Activated B cell treated with CpG ODN at 0.5 μM for 24 hours (primary cell): ENCODE data around the gene GRAMD1C. TPM values are rescaled to one million over a fixed set of nuclear protein-coding genes. Genes with fewer than 3 reads are reported as not detected.

Experiments used
- ATAC-seq: fragments of 200-7000 bp; cut with Tn5 transposase; one replicate; pipeline ENCODE4 v1.10.0; 2021; ENCODE audit warnings: low read depth, mild to moderate bottlenecking, moderate library complexity
- CTCF ChIA-PET: fragments of 350-600 bp; sonication (Branson Sonifier 250); formaldehyde crosslinking; loops from one replicate; lab custom pipeline; 2021; ENCODE audit warnings: antibody characterized with exemption; lab: Charles Lee
- POLR2A ChIA-PET: fragments of 350-600 bp; sonication (Branson Sonifier 250); formaldehyde crosslinking; loops from one replicate; lab custom pipeline; 2021; ENCODE audit warnings: antibody characterized with exemption; lab: Charles Lee
- DNase-seq: peaks from one replicate; pipeline ENCODE4 v3.0.0; 2022
- H3K27ac Mint-ChIP-seq: one replicate; pipeline ENCODE4 v1.8.0; 2020; ENCODE audit warnings: mixed read lengths
- H3K27me3 Mint-ChIP-seq: one replicate; pipeline ENCODE4 v1.8.0; 2021; ENCODE audit warnings: mixed read lengths
- H3K36me3 Mint-ChIP-seq: one replicate; pipeline ENCODE4 v1.8.0; 2021; ENCODE audit warnings: low read depth, mixed read lengths
- H3K4me1 Mint-ChIP-seq: one replicate; pipeline ENCODE4 v1.8.0; 2021; ENCODE audit warnings: mixed read lengths
- H3K4me3 Mint-ChIP-seq: one replicate; pipeline ENCODE4 v1.8.0; 2020; ENCODE audit warnings: mild to moderate bottlenecking, mixed read lengths
- H3K9me3 Mint-ChIP-seq: one replicate; pipeline ENCODE4 v1.8.0; 2020; ENCODE audit warnings: mixed read lengths
- intact Hi-C: fragments of 100-400 bp; cut with micrococcal nuclease; formaldehyde crosslinking; loops from one replicate; pipeline ENCODE4 v1.15.1; 2024
- total RNA-seq: library from RNA; stranded (reverse); gene quantifications from 2 replicates; pipeline ENCODE4 v1.2.3, GENCODE V29; 2022
- TF ChIP-seq, protein P1 (sequence below): fragments of 200-600 bp; IDR thresholded peaks from one replicate; pipeline ENCODE4 v1.8.0; 2022; ENCODE audit warnings: antibody characterized with exemption, mild to moderate bottlenecking

The GRAMD1C gene
- total RNA-seq, 1 donor from 2014 or later, result 12.2 TPM

- peak overlapping the region; percentile 64 for H3K27ac Mint-ChIP-seq
- intact Hi-C loops, result loop anchor here (1.0 to 2.0 kb wide), 4 partner anchors 37 to 202 kb away; partner anchors contain the start of genes CCDC191, NAA50 and QTRT2
- H3K36me3 Mint-ChIP-seq, result peaks cover 17% of the 10 kb centered on the region
- ChIA-PET POLR2A (no interaction called here), CTCF (no interaction called here)
- no peaks in the 10 kb centered on the region for H3K27me3 Mint-ChIP-seq
- peak overlapping the region; percentile 77 for H3K4me3 Mint-ChIP-seq
- peaks cover 18% of the 10 kb centered on the region for H3K4me1 Mint-ChIP-seq
- H3K9me3 Mint-ChIP-seq, result peaks cover 2% of the 10 kb centered on the region
- DNase-seq (no peak), ATAC-seq (peak; percentile 55)
- TF ChIP-seq, protein P1, sequence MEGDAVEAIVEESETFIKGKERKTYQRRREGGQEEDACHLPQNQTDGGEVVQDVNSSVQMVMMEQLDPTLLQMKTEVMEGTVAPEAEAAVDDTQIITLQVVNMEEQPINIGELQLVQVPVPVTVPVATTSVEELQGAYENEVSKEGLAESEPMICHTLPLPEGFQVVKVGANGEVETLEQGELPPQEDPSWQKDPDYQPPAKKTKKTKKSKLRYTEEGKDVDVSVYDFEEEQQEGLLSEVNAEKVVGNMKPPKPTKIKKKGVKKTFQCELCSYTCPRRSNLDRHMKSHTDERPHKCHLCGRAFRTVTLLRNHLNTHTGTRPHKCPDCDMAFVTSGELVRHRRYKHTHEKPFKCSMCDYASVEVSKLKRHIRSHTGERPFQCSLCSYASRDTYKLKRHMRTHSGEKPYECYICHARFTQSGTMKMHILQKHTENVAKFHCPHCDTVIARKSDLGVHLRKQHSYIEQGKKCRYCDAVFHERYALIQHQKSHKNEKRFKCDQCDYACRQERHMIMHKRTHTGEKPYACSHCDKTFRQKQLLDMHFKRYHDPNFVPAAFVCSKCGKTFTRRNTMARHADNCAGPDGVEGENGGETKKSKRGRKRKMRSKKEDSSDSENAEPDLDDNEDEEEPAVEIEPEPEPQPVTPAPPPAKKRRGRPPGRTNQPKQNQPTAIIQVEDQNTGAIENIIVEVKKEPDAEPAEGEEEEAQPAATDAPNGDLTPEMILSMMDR, result no peak
These were observed 109.7 kb downstream of the GRAMD1C start for GRCh38 chr3:113948015-113948917.

- ChIA-PET CTCF (no interaction called here), POLR2A (no interaction called here)
- Mint-ChIP-seq H3K27ac (no peak overlapping the region), H3K9me3 (peaks cover 2% of the 10 kb centered on the region), H3K4me3 (no peak overlapping the region), H3K4me1 (peaks cover 12% of the 10 kb centered on the region), H3K27me3 (no peaks in the 10 kb centered on the region), H3K36me3 (peaks cover 57% of the 10 kb centered on the region)
- ATAC-seq (no peak), DNase-seq (no peak)
- intact Hi-C loops, result no loop called here
- TF ChIP-seq, protein P1, result no peak
These were observed 114.3 kb downstream of the GRAMD1C start for GRCh38 chr3:113952921-113953320.

- Mint-ChIP-seq H3K9me3 (peaks cover 2% of the 10 kb centered on the region), H3K4me3 (no peak overlapping the region), H3K27me3 (no peaks in the 10 kb centered on the region), H3K4me1 (peaks cover 10% of the 10 kb centered on the region), H3K36me3 (peaks cover 64% of the 10 kb centered on the region), H3K27ac (no peak overlapping the region)
- intact Hi-C loops, result no loop called here
- POLR2A ChIA-PET, result no interaction called here
- CTCF ChIA-PET, result no interaction called here
- ATAC-seq (no peak), DNase-seq (no peak)
- TF ChIP-seq, protein P1, result no peak
These were observed 115.1 kb downstream of the GRAMD1C start for GRCh38 chr3:113953677-113954076.

DNA sequence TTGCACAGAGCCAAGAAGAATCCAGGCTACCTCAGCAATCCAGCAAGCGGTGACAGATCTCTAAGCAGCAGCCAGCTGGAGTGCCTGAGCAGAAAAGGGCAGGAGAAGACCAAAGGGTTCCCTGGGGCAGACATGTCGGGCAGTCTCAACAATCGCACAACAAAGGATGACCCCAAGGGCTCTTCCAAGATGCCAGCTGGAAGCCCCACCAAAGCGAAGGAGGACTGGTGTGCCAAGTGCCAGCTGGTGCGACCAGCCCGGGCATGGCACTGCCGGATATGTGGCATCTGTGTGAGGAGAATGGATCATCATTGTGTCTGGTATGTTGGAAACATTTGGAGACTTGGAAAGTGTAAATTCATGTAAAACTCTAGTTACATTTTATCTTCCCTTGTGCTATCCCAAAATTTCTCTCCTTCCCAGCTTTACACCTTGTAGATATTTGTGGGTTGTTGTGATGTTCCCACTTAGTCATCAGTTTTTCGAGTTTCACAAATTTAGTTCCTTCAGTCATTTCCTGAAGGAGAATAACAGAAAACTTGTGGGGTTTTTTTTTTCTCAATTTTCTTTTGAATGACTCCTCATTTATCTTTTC is 115.6 kb downstream of the GRAMD1C start:
- Mint-ChIP-seq H3K27me3 (no peaks in the 10 kb centered on the region), H3K9me3 (peaks cover 2% of the 10 kb centered on the region), H3K4me3 (no peak overlapping the region), H3K27ac (no peak overlapping the region), H3K4me1 (peaks cover 5% of the 10 kb centered on the region), H3K36me3 (peaks cover 69% of the 10 kb centered on the region)
- intact Hi-C loops, result no loop called here
- DNase-seq (no peak), ATAC-seq (no peak)
- ChIA-PET CTCF (no interaction called here), POLR2A (interaction anchor here (0.7 kb wide), 1 partner anchor 29 kb away, joined by 4 read pairs; no protein-coding TSS in a partner anchor)
- TF ChIP-seq, protein P1, result no peak

DNA sequence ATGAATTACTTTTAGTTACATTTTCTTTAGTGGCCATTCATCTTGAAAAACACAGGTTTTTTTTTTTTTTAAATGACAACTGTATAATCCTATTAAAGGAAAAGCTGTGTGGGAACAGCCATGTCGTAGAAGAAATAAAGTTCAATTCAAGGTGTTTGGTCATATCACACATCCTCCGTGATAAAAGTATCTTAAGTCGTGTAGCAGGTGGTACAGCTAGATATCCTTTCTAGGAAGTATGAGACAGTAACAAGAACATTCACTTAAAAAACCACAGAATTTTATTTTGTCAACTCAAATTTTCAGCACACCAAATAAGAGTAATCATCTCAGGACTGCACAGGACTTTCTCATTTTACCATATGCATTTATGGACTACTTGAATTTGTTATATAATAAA is 125.3 kb downstream of the GRAMD1C start:
- H3K9me3 Mint-ChIP-seq, result no peaks in the 10 kb centered on the region
- CTCF ChIA-PET, result no interaction called here
- ATAC-seq (no peak), DNase-seq (no peak)
- POLR2A ChIA-PET, result interaction anchor here (0.6 kb wide), 1 partner anchor 91 kb away, joined by 4 read pairs; no protein-coding TSS in a partner anchor
- TF ChIP-seq, protein P1, result no peak
- H3K36me3 Mint-ChIP-seq, result peaks cover 59% of the 10 kb centered on the region
- H3K27ac Mint-ChIP-seq, result no peak overlapping the region
- no peaks in the 10 kb centered on the region for H3K27me3 Mint-ChIP-seq
- intact Hi-C loops, result no loop called here
- H3K4me3 Mint-ChIP-seq, result no peak overlapping the region
- no peaks in the 10 kb centered on the region for H3K4me1 Mint-ChIP-seq
